GM12865 (cell line): ENCODE data around the gene KRTAP10-3.

Experiments used
- DNase-seq: peaks from one replicate; pipeline ENCODE4 v3.0.0; 2010; ENCODE audit warnings: low read depth
- H3K4me3 ChIP-seq: 2 replicates; pipeline ENCODE4 v1.5.1; 2011; ENCODE audit warnings: mild to moderate bottlenecking, low read depth, low read length, control low read depth
- TF ChIP-seq, protein P1 (sequence below): IDR thresholded peaks from 2 replicates; pipeline ENCODE4 v1.5.1; 2011; ENCODE audit warnings: low read length, control low read depth, low read depth, inconsistent platforms; ENCODE audit not compliant: insufficient read depth; ENCODE audit errors: missing control alignments

KRTAP10-3 gene

DNA sequence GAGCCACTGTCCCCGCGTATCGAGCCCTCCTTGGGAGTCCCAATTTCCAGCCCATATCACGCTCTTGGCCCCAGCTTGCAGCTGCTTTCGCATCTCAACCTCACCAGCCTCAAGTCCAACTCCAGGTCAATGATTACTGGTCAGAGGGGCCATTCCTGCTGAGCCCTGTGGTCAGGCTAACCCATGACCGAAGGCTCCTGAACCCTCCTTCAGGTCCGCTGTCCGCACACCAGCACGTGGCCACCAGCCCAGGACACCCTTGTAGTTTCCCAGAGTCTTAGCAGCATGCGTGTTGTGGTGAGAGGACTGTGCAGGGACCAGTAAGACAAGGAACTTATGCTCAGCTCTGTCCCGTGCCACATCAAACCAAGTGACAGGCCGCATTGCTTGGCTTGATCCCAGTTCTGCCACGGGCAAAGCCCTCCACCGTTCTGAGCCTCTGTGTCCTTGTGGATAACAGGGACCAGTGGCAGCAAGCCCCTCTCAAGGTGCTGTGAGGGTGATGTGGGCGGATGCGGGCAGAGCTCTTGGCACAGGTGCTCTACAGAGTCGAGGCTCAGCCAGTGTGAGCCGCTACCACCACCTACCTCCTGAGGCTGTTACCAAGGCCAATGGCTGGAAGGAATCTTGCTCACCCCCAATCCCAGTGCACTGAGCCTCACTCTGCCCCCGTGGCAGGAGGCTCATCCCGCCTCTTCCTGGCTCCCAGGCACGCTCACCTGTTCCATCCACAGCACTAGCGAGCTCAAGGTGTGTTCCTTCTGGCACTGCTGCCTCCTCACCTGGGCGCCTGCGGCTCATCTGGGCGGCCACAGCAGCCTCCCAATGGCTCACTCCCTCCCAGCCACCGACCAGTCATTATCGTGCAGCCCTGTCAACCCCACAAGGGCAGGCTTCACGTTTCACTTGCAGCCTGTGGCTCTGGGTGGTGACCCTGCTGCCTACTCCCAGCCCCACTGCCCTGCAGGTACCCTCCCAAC, 39.0 kb downstream of the KRTAP10-3 start:
- TF ChIP-seq, protein P1, sequence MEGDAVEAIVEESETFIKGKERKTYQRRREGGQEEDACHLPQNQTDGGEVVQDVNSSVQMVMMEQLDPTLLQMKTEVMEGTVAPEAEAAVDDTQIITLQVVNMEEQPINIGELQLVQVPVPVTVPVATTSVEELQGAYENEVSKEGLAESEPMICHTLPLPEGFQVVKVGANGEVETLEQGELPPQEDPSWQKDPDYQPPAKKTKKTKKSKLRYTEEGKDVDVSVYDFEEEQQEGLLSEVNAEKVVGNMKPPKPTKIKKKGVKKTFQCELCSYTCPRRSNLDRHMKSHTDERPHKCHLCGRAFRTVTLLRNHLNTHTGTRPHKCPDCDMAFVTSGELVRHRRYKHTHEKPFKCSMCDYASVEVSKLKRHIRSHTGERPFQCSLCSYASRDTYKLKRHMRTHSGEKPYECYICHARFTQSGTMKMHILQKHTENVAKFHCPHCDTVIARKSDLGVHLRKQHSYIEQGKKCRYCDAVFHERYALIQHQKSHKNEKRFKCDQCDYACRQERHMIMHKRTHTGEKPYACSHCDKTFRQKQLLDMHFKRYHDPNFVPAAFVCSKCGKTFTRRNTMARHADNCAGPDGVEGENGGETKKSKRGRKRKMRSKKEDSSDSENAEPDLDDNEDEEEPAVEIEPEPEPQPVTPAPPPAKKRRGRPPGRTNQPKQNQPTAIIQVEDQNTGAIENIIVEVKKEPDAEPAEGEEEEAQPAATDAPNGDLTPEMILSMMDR = no peak
- no peak overlapping the region for H3K4me3 ChIP-seq
- no peak for DNase-seq

DNA sequence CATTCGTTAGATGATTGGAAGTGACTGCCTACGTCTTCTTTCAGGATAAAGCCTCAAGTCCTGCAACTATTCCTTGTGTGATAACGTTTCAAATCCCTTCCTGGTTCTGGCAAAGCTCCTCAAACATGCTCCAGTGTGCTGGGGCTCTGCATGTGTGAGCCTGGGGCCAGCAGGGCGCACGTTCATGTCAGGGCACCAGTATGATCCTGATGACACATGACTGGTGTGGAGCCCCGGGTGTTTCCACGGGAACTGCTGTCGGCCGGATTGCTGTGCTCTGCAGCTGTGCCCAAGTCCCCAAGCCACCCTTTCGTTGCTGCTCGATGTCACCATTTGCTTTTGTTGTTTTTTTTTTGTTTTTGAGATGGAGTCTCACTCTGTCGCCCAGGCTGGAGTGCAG, 39.9 kb downstream of the KRTAP10-3 start:
- DNase-seq = no peak
- no peak overlapping the region for H3K4me3 ChIP-seq
- TF ChIP-seq, protein P1 = no peak

DNA sequence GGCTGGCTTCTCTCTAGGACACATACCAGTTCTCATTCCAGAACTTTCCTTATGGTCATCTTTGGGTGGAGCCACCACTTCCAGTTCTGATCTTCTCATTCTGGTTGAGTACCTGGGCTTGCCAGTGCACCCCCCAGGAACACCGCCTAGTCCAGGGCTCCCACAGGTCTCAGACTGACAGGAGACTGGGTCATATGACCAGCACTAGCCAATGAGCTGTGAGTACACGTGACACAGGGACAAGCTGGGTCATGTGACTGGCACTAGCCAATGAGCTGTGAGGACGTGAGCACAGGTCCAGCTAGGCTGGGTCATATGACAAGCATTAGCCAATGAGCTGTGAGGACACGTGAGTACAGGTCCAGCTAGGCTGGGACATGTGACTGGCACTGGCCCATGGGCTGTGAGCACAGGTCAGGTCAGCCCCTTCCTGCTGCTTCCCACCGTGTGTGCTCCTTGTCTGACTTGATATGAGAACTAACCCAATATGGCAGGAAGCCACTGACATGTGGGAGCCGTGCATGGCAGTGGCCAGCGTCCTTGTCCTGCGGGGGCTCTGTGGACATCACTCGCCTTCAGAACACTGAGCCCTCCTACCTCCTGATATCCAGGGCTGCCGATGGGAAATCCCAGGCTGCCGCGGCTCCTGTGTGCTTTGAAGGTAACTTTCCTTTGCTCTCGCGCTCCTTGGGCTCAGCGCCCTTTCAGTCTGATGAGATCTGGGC, 41.3 kb downstream of the KRTAP10-3 start:
- DNase-seq = peak; percentile 41
- TF ChIP-seq, protein P1 = no peak
- H3K4me3 ChIP-seq = no peak overlapping the region

DNA sequence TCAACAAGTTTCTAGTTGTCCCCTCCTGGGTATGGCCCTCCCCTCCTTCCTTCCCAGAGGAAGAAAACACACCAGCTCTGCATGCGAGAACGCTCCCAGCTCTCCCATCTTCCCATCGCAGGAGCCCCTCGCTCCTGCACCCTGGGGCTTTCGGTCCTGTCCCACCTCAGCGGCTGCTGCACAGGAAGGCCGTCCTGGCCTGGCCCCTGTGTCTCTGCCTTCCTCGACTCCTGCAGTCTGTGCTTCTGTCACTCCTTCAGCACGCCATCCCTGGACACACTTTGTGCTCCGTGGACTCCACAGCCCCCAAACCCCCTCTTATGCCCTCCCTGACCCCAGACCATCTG, 41.8 kb downstream of the KRTAP10-3 start:
- H3K4me3 ChIP-seq = no peak overlapping the region
- no peak for DNase-seq
- TF ChIP-seq, protein P1 = no peak

DNA sequence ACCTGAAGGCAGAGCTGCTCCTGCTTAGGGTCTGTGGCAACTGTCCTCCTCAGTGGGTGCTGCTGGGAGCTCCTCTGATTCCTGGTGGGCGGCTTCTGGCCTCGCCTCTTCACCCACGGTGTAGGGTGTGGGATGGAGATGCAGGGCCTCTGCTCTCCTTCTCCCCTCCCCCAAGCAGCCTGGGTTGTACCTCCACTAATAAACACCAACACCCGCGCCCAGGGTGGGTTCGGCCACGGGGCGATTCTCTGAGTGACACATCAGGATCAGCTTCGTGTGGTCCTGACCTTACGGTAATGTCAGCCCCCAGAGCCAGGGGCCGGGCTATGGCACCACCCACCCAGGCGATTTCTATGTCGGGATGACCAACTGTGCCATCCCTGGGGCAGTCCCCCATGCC, 42.3 kb downstream of the KRTAP10-3 start:
- TF ChIP-seq, protein P1 = no peak
- no peak overlapping the region for H3K4me3 ChIP-seq

DNA sequence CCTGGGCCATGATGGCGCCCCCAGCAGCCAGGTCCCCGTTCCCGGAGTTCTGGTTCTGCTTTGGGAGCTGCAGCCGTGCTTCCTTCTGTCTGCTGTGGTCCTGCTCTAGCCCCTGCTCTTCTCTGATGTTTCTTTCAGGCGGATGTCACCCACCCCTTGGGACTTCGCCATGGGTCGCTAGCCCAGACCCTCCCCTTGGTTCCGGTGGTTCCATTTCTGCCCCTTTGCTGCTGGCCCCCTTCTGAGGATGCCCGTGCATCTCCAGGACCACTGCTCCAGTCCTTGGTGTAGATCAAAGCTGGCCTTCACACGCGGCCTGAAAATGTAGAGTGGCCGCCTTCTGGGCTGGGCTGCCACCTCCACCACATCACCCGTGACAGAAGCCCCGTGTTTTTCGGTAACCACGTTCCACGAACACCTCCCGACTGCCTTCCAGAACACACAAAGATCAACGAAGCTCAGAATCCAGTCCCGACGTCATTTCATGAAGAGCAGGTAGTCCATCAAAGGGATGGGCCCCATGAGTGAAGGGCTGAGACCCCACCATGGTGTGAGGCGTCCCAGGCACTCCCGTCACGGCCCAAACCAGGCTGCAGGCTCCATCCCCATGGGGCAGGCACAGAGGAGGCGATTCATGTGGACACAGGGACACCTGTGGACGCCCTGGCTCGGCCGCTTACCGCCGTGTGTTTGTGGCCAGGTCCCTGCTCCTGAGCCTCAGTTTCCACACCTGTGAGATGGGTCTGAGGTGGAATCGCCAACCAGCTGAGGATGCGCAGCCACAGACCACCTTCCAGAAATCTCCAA, 43.0 kb downstream of the KRTAP10-3 start:
- H3K4me3 ChIP-seq = no peak overlapping the region
- TF ChIP-seq, protein P1 = no peak
- no peak for DNase-seq

More for the DNA sequence above, 42.3 kb downstream of the KRTAP10-3 start:
- no peak for DNase-seq
